Measurements from ENCODE around the gene PPFIBP1. TPM values are rescaled to one million over a fixed set of nuclear protein-coding genes. Genes with fewer than 3 reads are reported as not detected.

Gene PPFIBP1
- total RNA-seq, 1 experiment from 2014 or later = 88.6 TPM

- Histone ChIP-seq H3K4me3 (ENCODE audit: low read depth in 2 of 2, low read length in 2 of 2) (no peak overlapping the region), H3K4me1 (ENCODE audit: control insufficient read depth, insufficient read depth, low read length) (no peaks in the 10 kb centered on the region), H3K9me3 (ENCODE audit: control insufficient read depth, insufficient read depth, low read depth, low read length) (no peaks in the 10 kb centered on the region), H3K27me3 (ENCODE audit: control insufficient read depth, insufficient read depth, low read length) (no peaks in the 10 kb centered on the region), H3K36me3 (ENCODE audit: control insufficient read depth, insufficient read depth, low read length) (peaks cover 7% of the 10 kb centered on the region), H3K27ac (ENCODE audit: low read length) (no peak overlapping the region)
- TF ChIP-seq POLR2AphosphoS5 (IDR thresholded peaks at IDR 0.05; ENCODE audit: low read depth, low read length) (no peak), CTCF (IDR thresholded peaks at IDR 0.05) (no peak), SIN3A (IDR thresholded peaks at IDR 0.05; ENCODE audit: borderline replicate concordance, insufficient read depth, low read depth, low read length) (no peak), REST (IDR thresholded peaks at IDR 0.05; ENCODE audit: insufficient read depth in 1 of 2, low read depth in 2 of 2, low read length in 1 of 2) (no peak), TCF7L2 (IDR thresholded peaks at IDR 0.05; ENCODE audit: low read depth, low read length) (no peak)
- DNase-seq (ENCODE audit: low read depth, low spot score) (no peak), ATAC-seq (no peak)
- intact Hi-C loops (cut with micrococcal nuclease; ENCODE audit: unreplicated experiment) (no loop called here), in situ Hi-C loops (cut with HindIII; ENCODE audit: low pct_unique_long_range_greater_than_20kb, low sequenced_read_pairs) (no loop called here)
- CTCF ChIA-PET = no interaction called here
- POLR2A ChIA-PET = no interaction called here
- no TSS peak for BruUV-seq (replicated peaks)
Measured at GRCh38 chr12:27680619-27681018, 156.6 kb downstream of the PPFIBP1 start.

- no peaks in the 10 kb centered on the region for H3K9me3 ChIP-seq (ENCODE audit: control insufficient read depth, insufficient read depth, low read depth, low read length)
- H3K4me3 ChIP-seq (ENCODE audit: low read depth in 2 of 2, low read length in 2 of 2) = no peak overlapping the region
- in situ Hi-C loops (cut with HindIII; ENCODE audit: low pct_unique_long_range_greater_than_20kb, low sequenced_read_pairs) = no loop called here
- H3K4me1 ChIP-seq (ENCODE audit: control insufficient read depth, insufficient read depth, low read length) = no peaks in the 10 kb centered on the region
- DNase-seq (ENCODE audit: low read depth, low spot score) = no peak
- TF ChIP-seq TCF7L2 (IDR thresholded peaks at IDR 0.05; ENCODE audit: low read depth, low read length) (no peak), SIN3A (IDR thresholded peaks at IDR 0.05; ENCODE audit: borderline replicate concordance, insufficient read depth, low read depth, low read length) (no peak), REST (IDR thresholded peaks at IDR 0.05; ENCODE audit: insufficient read depth in 1 of 2, low read depth in 2 of 2, low read length in 1 of 2) (no peak), POLR2AphosphoS5 (IDR thresholded peaks at IDR 0.05; ENCODE audit: low read depth, low read length) (no peak), CTCF (IDR thresholded peaks at IDR 0.05) (no peak)
- no peak for ATAC-seq
- ChIA-PET POLR2A (no interaction called here), CTCF (no interaction called here)
- peaks cover 10% of the 10 kb centered on the region for H3K36me3 ChIP-seq (ENCODE audit: control insufficient read depth, insufficient read depth, low read length)
- no peak overlapping the region for H3K27ac ChIP-seq (ENCODE audit: low read length)
- no peaks in the 10 kb centered on the region for H3K27me3 ChIP-seq (ENCODE audit: control insufficient read depth, insufficient read depth, low read length)
- intact Hi-C loops (cut with micrococcal nuclease; ENCODE audit: unreplicated experiment) = no loop called here
- BruUV-seq (replicated peaks) = no TSS peak
Measured at GRCh38 chr12:27682534-27682933, 158.5 kb downstream of the PPFIBP1 start.
